GM23338 (cell line): Measurements from ENCODE around the gene NIPSNAP3A.

Source experiments
- CREB1 ChIP-seq: fragments of 250-450 bp; sonication (Bioruptor Pico); IDR thresholded peaks from 2 replicates; pipeline ENCODE4 v1.5.0; 2020; ENCODE audit warnings: low read depth, mild to moderate bottlenecking, moderate library complexity
- EZH2 ChIP-seq: fragments of 200-600 bp; sonication (generic); IDR thresholded peaks from one replicate; pipeline ENCODE4 v1.8.0; 2017; ENCODE audit warnings: antibody characterized with exemption, mild to moderate bottlenecking, low read depth; ENCODE audit not compliant: unreplicated experiment
- POLR2AphosphoS5 ChIP-seq: IDR thresholded peaks from 2 replicates; pipeline ENCODE4 v1.6.1; 2016; ENCODE audit warnings: antibody characterized with exemption, low read depth
- TF ChIP-seq, protein P1 (sequence below), 2 experiments: fragments of 200-600 bp in 1 of 2; sonication (generic) in 1 of 2; conservative IDR thresholded peaks; 2 replicates each; pipeline versions ENCODE4 v1.5.1 to v1.6.1; 2016 to 2017; ENCODE audit warnings: antibody characterized with exemption in 2 of 2, low read depth in 2 of 2, mild to moderate bottlenecking in 2 of 2, moderate library complexity in 1 of 2

DNA sequence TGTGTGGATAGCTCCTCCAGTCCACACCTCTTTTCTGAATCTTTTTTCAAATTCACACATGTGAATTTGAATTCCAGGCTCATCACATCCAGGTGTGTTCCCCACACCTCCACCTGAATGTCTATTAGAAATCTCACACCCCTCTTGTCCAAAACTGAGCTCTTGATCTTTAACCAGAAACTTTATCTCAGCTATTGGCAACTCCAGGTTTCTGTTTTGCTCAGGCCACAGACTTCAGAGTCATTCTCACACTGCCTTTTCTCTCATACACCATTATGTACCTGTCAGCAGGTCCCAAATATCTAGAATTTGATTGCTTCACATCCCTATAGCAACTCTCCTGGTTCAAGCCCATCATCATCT, 28.1 kb downstream of the NIPSNAP3A start:
- TF ChIP-seq, protein P1, sequence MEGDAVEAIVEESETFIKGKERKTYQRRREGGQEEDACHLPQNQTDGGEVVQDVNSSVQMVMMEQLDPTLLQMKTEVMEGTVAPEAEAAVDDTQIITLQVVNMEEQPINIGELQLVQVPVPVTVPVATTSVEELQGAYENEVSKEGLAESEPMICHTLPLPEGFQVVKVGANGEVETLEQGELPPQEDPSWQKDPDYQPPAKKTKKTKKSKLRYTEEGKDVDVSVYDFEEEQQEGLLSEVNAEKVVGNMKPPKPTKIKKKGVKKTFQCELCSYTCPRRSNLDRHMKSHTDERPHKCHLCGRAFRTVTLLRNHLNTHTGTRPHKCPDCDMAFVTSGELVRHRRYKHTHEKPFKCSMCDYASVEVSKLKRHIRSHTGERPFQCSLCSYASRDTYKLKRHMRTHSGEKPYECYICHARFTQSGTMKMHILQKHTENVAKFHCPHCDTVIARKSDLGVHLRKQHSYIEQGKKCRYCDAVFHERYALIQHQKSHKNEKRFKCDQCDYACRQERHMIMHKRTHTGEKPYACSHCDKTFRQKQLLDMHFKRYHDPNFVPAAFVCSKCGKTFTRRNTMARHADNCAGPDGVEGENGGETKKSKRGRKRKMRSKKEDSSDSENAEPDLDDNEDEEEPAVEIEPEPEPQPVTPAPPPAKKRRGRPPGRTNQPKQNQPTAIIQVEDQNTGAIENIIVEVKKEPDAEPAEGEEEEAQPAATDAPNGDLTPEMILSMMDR (conservative IDR thresholded peaks at IDR 0.05; ENCODE audit: low read depth in 2 of 2): no peak
- TF ChIP-seq EZH2: no peak
- TF ChIP-seq CREB1: no peak
- TF ChIP-seq POLR2AphosphoS5: no peak
